Left cardiac atrium (tissue), 4 donors: Measurements from ENCODE around the gene ABHD6. TPM values are rescaled to one million over a fixed set of nuclear protein-coding genes. Genes with fewer than 3 reads are reported as not detected.
"Not testable (repeated sequence)": the region's sequence is repeated elsewhere in the genome, so short reads cannot be mapped to it uniquely, and the experiment has no call there.

Experiments
- ATAC-seq, 2 donors: fragments of 200-7000 bp; cut with Tn5 transposase; one replicate each; pipeline ENCODE4 v1.9.1; 2020; ENCODE audit warnings: mild to moderate bottlenecking in 2 of 2, moderate library complexity in 2 of 2
- DNase-seq: peaks from one replicate; pipeline ENCODE4 v3.0.0-alpha.2; 2020
- intact Hi-C, 2 donors: fragments of 100-400 bp; cut with DNase I; formaldehyde crosslinking; loops; one replicate each; pipeline versions ENCODE4 v1.14.1 to v1.15.1; 2022 to 2023
- total RNA-seq, 2 donors: library from RNA; stranded (reverse); fragmentation: NEBNext Ultra II Directional; extraction: Animal tissue kit (Norgen Biotek cat#: 25700); gene quantifications; one replicate each; pipeline ENCODE4 v1.2.1, GENCODE V29; 2021
- donor health status: DM: no; HTN: yes; CAD: no.
- donor health status: DM: no; HTN: yes; CAD: no; lungs with severe emphysema.
- donor health status: DM: yes; HTN: yes; CAD: no.
- donor health status: Dilated cardiomyopathy.

Gene ABHD6
- total RNA-seq, 2 donors from 2014 or later: 7.0 to 11.7 TPM

GRCh38 chr3:58205981-58206380, 31.6 kb upstream of the ABHD6 start:
- ATAC-seq: no peak
- no peak for DNase-seq
- intact Hi-C loops: no loop called here

- ATAC-seq: no peak
- DNase-seq: no peak
These were observed 31.1 kb upstream of the ABHD6 start for GRCh38 chr3:58206406-58207011.

GRCh38 chr3:58207954-58208353, 29.6 kb upstream of the ABHD6 start:
- no peak for ATAC-seq
- DNase-seq: no peak
- intact Hi-C loops: no loop called here

More at GRCh38 chr3:58206406-58207011, 31.1 kb upstream of the ABHD6 start:
- intact Hi-C loops: no loop called here

GRCh38 chr3:58209933-58210332, 27.7 kb upstream of the ABHD6 start:
- no peak for ATAC-seq
- intact Hi-C loops: no loop called here
- no peak for DNase-seq

- intact Hi-C loops: no loop called here
- peak; percentile 50 for DNase-seq
- ATAC-seq: peak in 1 of 2 donors; percentile 47
These were observed 26.7 kb upstream of the ABHD6 start, which contains the start of gene DNASE1L3 for GRCh38 chr3:58210761-58211460. TSS of gene DNASE1L3 (minus strand) at chr3:58210972. CDS start at chr3:58210906, 66 bp downstream.

- intact Hi-C loops: no loop called here
- DNase-seq (no peak), ATAC-seq (peak in 1 of 2 donors; percentile 29)
These were observed 22.9 kb upstream of the ABHD6 start for GRCh38 chr3:58214484-58215316.

GRCh38 chr3:58215317-58216025, 22.1 kb upstream of the ABHD6 start:
- ATAC-seq (no peak), DNase-seq (no peak)
- intact Hi-C loops: no loop called here

GRCh38 chr3:58216496-58217195, 20.9 kb upstream of the ABHD6 start:
- intact Hi-C loops: no loop called here
- ATAC-seq (no peak), DNase-seq (no peak)

- intact Hi-C loops: no loop called here
These were observed 20.3 kb upstream of the ABHD6 start for GRCh38 chr3:58217209-58217811.

GRCh38 chr3:58218904-58219303, 18.7 kb upstream of the ABHD6 start:
- intact Hi-C loops: no loop called here
- ATAC-seq: no peak

More at GRCh38 chr3:58217209-58217811, 20.3 kb upstream of the ABHD6 start:
- peak; percentile 94 to 95 for ATAC-seq
- peak; percentile 77 for DNase-seq

GRCh38 chr3:58222161-58222724, 15.3 kb upstream of the ABHD6 start:
- intact Hi-C loops: no loop called here
- ATAC-seq: no peak
- no peak for DNase-seq

More at GRCh38 chr3:58218904-58219303, 18.7 kb upstream of the ABHD6 start:
- no peak for DNase-seq

- intact Hi-C loops: no loop called here
- ATAC-seq (no peak), DNase-seq (no peak)
These were observed 13.7 kb upstream of the ABHD6 start for GRCh38 chr3:58223855-58224254.

GRCh38 chr3:58227933-58228332, 9.7 kb upstream of the ABHD6 start:
- DNase-seq, ATAC-seq, intact Hi-C loops: not testable (repeated sequence)

- DNase-seq (no peak), ATAC-seq (no peak)
- intact Hi-C loops: no loop called here
These were observed 6.6 kb upstream of the ABHD6 start for GRCh38 chr3:58230876-58231552.

- ATAC-seq (no peak), DNase-seq (no peak)
- intact Hi-C loops: no loop called here
These were observed 5.9 kb upstream of the ABHD6 start for GRCh38 chr3:58231666-58232065.

GRCh38 chr3:58234516-58234931, 3.1 kb upstream of the ABHD6 start:
- DNase-seq (no peak), ATAC-seq (no peak)
- intact Hi-C loops: no loop called here

- no peak for DNase-seq
- ATAC-seq: no peak
- intact Hi-C loops: loop anchor here in 1 of 2 donors (5.0 kb wide), 1 partner anchor 66 kb away; no protein-coding TSS in a partner anchor
These were observed 1.6 kb upstream of the ABHD6 start for GRCh38 chr3:58235970-58236369.
